ENCODE measurements around the gene EFR3B.

EFR3B gene

DNA sequence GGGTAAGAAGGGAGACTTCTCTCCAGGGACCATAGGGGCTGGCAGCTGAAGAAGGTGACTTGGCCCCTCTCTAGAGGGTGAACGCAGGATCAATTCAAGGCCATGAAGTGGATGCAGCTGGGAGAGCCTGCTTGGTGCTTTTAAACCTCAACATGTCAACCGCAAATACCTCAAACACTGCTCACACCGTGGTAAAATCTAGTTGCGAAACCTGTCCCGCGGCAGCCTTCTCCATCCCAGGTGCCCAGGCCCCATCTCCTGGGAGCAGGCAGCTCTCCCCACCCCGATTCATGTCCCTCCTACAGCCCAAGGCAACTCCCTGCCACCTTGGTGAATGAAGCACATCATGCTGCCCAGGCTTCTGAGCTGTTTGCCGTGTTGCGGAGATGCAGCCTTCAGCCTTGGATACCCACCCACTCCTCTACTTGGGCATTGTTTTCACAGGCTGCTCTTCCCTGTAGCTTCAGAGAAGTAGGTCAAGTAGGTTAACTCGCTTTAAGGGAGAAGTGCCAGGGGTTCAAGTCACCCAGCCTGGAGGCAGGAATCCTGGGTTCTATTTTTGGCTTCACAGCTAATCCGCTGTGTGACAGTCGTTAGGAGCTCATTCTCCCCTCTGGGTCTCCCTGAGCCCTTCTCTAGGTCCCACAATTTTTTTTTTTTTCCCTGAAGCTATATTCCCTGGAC, 6.2 kb upstream of the EFR3B start:
- DNase-seq: no peak

DNA sequence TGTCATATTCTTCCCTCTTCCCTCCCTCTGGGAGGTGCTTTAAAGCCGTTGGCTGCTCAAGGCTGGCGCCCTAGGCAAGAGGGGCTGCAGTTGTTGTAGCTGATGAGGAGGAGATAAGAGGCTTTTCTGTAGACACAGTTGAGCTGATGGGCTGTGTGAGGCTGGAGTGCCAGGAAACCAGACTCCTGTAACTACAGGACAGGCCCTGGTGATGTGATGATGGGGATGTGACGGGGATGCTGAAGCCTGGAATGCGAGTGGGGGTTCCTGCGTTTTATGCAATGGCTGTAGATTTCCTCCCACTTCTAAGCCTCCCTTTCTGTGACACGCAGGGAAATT, 5.7 kb upstream of the EFR3B start:
- no peak for DNase-seq

GRCh38 chr2:25039126-25039525, 2.8 kb upstream of the EFR3B start:
- no peak for DNase-seq

DNA sequence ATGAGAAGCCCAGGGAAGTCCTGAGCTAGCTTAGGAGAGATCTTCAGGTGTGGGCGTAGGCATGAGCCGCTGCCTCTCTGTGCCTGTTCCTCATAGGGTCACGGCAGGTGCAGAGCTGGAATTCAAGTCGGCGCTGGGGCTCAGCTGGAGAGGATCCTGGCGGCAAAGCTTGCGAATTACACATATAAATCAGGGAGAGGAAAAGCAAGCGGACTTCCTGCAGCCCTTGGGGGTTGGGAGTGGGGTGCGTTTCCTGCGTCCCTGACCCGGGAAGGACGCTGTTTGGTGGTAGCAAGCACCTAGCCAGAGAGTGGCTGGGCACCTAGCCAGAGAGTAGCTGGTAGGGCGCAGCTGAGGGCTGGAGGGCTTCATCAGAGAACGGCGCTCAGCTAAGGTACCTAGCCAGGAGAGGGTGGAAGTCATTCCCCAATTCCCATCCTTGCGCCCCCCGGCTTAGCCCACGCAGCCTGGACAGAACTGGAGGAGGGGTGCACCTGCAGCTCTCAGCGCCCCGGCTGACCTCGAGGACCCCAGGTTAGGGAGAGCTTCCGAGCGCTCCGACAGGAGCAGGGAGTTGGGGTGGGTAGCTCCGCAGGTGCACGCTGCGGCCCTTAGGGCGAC, 459 bp upstream of the EFR3B start:
- peak; percentile 33 for DNase-seq

GRCh38 chr2:25042321-25043240, 705 bp downstream of the EFR3B start:
- DNase-seq: peak; percentile 40

DNA sequence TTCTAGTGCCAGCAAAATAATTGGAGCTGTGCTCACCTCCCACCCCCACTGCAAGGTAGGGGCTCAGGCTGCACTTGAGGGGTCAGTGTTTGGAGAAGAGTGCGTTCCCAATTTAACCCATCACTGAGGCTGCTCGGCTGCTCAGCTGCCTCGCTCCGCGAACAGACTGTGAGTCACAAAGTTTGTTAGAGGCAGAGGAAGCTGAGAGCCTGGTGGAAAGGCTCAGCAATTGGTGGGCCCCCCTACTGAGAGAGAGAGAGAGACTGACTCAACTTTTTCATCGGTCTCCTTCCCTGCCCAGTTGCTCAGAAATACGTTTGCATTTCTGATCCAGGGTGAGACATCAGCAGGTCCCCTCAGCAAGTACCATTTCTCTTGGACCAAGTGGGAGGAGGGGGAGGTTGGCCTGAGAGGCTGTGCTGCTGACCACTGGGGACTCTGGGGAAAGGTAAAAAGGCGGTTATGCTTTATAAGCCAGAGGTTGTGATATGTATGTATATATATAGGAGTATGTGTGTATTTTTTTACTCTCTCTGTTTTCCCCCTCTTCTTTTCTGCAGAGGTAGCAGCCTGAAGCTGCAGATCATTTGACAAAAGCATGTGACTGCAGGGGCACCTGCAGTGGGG, 1.5 kb downstream of the EFR3B start:
- DNase-seq: peak; percentile 71

GRCh38 chr2:25044011-25044410, 2.1 kb downstream of the EFR3B start:
- no peak for DNase-seq

- DNase-seq: peak; percentile 53
These were observed 3.1 kb downstream of the EFR3B start for GRCh38 chr2:25044990-25045389.

GRCh38 chr2:25049422-25049821, 7.5 kb downstream of the EFR3B start:
- no peak for DNase-seq

DNA sequence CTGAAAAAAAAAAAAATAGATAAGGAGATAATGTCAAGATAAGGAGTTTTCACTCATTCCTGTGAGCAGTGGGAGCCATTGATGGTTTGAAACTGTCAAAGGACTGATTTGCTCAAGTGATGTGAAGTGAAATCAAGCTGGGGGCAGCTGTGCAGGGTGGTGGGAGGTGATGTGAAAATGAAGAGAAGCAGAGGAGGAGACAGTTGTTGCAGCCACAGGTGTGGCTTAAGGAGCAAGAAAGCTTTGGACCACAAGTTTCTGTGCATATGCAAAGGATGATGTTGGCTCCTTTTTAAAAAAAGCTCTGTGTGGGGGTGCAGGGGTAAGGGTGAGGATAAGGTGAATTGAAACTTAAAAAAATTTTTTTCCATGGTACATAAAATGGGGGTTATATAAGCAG, 8.3 kb downstream of the EFR3B start:
- DNase-seq: no peak

GRCh38 chr2:25053041-25053440, 11.2 kb downstream of the EFR3B start:
- no peak for DNase-seq

DNA sequence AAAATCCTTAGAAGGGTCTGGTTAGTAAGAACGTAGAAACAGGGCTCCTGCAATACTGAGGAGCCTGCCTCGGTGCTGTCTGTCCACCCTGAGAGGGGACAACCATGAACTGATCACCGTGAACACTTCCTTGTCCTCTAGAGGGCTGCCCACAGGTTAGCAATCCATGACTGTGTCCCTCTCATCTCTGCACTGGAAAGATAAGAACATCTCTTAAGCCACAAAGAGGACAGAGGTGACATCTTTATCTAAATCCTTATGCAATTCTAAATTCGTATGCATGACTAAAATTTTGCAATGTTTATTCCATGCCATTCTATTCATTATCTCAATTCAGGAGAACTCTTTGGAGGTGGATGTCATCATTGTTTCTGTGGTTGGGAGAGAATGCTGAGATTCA, 12.8 kb downstream of the EFR3B start:
- no peak for DNase-seq

GRCh38 chr2:25055376-25055920, 13.6 kb downstream of the EFR3B start:
- no peak for DNase-seq

DNA sequence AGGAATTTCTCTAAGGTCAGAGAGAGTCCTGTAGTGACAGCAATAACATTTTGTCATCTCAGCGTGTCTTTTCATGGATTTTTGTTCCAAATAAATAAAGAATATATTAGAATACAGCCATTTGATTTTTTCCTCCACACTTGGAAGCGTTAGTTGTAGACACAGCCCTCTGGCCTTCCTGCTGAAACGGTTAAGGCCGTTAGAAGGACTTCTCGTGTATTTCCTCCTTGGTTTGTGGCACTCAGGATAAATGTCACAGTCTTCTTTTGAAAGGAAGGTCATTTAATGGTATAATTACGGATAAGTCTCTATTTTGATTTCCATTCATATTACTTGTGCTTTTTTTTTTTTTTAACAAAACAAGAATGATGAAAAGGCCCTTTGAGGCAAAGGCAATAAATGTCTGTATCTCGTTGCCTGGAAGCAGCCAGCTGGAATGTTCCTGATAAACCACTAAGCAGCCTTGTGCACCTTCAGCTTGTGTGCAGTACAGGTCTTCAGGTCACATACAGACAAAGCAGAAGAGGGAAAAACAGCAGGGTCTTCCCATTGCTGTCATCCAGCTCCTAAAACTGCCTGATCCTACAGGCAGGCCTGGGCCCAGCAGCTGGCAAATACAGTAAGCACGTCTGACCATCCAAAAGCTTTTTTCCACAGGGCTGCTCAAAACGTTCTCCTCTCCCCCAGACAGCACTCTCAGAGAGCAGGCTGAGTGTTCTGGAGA, 14.4 kb downstream of the EFR3B start:
- no peak for DNase-seq

DNA sequence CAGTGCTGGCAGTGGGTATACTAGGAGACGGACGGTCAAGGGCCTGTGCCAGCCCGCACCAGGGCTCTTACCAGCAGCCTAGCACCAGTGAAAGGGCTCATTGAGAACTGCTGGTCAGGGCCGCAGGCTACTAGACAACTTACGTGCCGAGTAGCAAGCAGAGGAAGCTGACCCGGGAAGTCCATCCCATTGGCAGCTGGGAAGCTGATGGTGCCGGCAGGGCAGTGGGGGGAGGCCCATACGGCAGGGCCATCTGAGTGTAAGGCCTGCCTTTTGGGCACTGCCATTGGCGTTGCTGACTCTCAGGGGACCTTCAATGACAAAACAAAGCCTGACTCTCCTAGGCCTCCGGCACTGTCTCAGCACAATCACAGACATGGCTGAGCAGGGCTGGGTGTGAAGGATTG, 20.6 kb downstream of the EFR3B start:
- DNase-seq: no peak

DNA sequence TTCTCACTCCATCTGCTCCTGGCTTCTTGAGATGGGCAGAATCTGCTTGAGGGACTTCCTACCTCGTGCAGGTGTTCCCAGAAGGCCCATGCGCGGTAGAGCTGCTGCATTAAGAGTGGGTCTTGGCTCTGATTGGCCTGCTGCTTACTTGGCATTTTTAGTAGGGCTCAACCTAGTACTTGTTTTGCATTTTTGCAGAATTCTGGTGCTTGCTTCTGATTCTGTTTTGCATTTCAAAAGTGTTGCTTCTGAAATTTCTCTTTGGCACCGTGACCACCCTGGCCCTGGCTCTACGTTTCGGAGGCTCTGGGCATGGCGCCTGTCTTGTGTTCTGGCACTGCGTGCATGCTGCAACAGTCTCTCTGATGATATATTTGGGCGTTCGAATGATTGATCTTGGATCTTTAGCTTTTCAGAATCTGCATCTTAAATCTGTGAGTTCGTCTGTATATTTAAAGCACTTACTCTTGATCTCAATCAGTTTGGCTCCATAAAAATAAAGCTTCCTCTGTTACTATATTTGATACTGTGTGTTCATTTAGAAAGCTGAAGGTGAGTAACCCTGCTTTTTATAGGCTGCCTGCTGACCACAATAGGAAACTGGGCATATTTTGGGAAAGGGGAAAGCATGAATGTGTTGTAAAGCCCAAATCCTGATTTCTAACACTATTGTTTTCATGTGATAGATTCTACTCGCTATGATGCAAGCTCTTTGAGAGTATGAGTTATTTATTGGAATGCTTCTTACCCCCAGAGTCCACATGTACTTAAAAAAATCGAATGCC, 22.2 kb downstream of the EFR3B start:
- no peak for DNase-seq

- no peak for DNase-seq
These were observed 23.9 kb downstream of the EFR3B start for GRCh38 chr2:25065768-25066167.

GRCh38 chr2:25066455-25066854, 24.6 kb downstream of the EFR3B start:
- no peak for DNase-seq

DNA sequence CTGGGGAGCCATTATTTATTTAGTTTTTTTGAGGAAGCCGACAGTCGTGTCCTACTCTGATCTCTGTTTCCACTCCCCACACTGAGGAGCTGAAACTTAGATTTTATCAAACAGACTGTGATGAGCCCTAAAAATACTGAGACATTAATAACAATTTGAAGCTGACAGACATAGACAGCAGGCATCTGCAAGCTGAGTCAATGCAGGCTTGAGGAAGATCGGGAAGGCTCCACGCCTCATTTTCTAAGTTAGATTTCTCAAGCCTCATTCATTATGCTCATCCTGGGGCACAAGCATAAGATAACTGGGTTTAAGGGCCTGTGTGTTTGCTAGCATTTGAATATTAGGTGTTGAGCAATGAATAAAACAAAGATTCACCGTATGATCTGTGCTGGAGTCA, 26.3 kb downstream of the EFR3B start:
- no peak for DNase-seq

- DNase-seq: no peak
These were observed 30.1 kb downstream of the EFR3B start for GRCh38 chr2:25071966-25072365.

DNA sequence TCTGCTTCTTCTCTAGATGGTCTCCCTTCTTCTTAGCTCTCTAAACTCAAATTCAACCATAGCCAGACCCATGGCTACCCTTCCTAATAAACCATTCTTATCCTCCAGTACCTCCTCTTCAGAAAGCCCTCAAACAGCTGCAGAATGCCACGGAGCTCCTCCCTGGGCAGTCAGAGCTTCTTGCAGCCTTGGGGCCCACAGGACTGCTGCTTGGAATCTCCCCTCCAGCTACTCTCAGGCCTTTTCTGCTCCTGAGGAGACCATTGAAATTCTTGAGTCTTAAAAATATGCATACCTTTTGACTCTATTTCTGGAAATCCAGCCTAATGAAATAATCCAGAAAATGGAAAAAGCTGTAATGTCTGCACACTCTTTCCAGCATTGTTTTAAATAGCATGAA, 30.7 kb downstream of the EFR3B start:
- DNase-seq: no peak

DNA sequence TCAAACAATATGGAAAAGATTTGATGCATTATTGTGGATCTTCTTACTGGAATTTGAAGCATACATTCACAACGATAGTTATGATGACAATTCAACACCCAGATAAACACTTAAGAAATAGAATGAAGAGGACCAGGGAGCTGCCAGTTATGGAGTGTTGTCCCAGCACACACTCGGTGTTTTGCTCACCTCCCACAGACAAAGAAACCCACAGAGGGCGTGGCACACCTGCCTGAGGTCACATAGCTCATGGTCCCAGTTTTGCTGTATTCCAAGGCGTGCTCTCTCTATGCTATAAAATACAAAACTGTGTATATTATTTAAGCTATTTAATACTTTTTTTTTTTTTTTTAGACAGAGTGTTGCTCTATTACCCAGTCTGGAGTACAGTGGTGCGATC, 31.1 kb downstream of the EFR3B start:
- no peak for DNase-seq
